HG03354 (cell line): ENCODE data around the gene IQSEC3.
A peak's percentile ranks its signal among the peaks of the same experiment; 100 is the strongest.
"Not testable (repeated sequence)": the region's sequence is repeated elsewhere in the genome, so short reads cannot be mapped to it uniquely, and the experiment has no call there.

ENCODE experiments used
- ATAC-seq: cut with Tn5 transposase; IDR thresholded peaks from one replicate; pipeline ENCODE4 v1.9.1; 2021; ENCODE audit warnings: mild to moderate bottlenecking; ENCODE audit not compliant: unreplicated experiment, poor library complexity, severe bottlenecking

The IQSEC3 gene

GRCh38 chr12:206746-207440 lies 140.3 kb downstream of the IQSEC3 start:
- no peak for ATAC-seq

- ATAC-seq, result no peak
These were observed 141.2 kb downstream of the IQSEC3 start for GRCh38 chr12:207804-208203.

DNA sequence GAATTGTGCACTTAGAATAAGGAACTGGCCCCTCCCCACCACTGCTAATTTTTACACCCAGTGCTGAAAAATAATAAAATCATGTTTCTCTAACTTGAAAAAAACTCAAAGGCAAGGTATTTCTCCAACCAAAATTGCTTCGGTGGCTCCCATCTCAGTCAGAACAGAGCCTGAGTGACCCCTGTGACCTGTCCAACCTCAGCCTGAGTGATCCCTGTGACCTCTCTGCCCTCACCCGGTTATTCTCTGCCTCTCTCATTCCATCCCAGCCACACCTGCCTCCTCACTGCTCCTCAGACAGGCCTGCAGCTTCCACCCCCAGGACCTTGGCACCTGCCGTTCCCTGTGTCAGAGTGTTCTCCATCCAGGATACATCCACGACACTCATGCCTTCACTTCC lies 142.2 kb downstream of the IQSEC3 start:
- ATAC-seq, result no peak

DNA sequence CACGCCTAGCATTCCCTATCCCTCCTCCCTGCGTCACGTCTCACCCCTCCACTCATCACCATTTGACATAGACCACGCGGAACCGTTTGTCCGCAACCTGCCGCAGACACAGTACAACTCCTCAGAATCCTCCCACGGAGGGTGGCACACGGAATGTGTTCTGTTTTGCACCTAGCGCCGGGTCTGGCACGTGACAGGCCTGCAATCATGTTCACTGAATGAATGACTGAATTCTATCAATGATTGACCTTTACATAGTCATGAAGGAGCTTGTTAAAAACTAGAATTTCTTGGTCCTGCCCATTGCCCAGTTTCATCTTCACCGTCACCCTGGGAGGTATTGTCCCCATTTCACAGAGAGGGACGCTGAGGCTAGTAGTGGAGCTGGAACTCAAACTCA lies 142.7 kb downstream of the IQSEC3 start:
- no peak for ATAC-seq

DNA sequence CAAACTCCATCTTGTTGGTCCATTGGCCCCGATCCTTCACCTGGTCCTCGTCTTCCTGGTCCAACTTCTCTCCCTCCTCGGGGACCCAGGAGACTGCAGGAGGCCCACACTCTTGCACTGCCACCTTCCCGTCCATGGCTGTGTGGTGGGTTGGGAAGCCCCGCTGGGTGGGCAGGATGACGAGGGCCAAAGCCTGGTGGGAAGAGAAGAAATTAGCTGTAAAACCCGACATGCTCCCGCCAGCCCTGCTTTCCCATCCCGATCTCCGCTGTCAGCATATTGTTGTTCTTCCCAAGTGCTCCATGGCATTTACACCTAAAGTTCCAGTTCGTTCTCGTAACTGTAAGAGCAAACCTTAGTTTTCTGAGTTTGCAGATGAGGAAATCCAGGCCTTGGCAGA lies 143.3 kb downstream of the IQSEC3 start:
- no peak for ATAC-seq

DNA sequence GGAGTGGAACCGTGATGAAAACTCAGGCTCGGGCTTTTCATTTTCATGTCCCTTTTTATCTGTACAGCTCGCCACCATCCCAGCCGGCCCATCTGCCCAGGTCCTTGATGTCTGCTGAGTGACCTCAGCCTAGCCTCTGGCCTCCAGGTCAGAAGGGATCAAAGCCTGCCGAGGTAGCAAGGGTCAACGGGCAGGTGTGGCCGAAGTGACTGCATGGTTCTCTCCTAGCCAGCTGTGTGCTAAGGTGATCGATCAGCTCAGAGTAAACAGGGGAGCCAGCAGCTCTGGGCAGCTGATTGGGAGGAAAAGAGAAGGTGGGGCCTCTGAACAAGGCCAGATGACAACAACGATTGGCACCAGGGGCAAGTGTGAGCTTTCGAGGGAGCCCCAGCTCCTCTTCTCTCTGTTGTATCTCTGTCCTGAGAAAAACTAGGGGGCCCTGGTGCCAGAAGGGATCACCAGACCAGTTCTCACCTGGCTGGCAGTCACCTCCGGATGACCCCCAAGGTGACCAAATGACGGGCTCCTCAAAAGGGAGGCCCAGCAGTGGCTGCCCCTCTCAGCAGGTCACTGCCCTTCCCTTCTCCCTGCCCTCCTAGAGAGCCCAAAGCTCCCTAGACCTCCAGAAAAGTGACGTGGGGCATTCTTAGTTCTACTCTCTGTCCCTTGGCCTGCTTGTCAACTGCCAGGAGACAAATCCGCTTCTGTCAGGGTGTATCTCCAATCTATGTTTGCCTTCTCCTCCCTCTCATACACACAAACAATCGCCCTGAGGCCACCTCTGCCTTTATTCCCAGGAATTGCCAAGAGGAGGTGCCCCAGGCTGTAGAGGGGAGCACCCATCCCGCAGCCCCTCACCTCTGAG lies 143.9 kb downstream of the IQSEC3 start:
- ATAC-seq, result no peak

GRCh38 chr12:211142-211465 lies 144.5 kb downstream of the IQSEC3 start:
- no peak for ATAC-seq

DNA sequence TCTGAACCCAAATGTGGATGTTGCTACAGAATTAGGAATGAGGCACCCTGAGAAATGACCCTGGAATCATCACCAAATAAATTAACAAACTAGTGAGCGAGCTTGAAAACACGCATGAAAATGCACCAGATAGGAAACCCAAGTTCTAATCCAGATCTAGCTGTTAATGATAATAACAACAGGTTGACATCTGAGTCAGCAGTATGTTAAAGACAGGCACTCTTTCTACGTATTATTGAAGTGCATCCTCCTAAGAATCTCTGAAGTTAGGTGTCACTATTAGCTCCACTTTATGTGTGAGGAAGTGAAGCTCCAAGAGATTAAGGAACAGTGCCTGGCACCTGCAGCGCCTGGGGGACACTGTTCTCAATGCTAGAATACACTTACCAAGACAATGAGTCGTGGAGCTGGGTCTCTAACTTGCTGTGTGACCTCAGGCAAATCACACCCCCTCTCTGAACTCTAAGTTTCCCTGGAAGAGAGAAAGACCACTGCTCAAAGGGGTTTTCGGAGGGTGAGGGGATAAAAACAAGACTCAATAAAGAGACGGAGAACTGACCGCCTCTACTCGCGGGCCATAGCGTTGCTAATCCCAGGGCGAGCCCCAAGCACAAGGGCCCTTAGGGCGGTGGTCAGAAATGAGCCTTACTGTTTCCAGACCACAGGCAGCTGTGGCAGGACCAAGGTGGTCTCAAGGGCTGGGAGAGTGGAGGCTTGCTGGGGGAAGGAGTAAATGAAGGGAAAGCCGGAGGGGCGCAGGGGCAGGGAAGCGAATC lies 145.3 kb downstream of the IQSEC3 start:
- ATAC-seq, result no peak

DNA sequence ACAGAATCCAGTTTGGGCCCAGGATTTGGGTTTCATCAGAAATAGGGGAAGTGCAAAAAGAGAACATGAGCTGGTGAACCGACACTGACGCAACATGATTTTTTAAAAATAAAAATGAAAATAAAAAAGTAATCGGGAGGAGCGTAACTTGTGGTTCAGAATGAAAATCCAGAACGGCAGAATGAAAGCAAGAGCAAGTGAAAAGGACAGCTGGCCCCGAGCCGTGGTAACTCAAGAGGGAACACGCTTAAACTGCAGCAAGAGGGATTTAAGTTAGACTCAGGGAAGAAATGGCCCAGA lies 145.8 kb downstream of the IQSEC3 start:
- no peak for ATAC-seq

DNA sequence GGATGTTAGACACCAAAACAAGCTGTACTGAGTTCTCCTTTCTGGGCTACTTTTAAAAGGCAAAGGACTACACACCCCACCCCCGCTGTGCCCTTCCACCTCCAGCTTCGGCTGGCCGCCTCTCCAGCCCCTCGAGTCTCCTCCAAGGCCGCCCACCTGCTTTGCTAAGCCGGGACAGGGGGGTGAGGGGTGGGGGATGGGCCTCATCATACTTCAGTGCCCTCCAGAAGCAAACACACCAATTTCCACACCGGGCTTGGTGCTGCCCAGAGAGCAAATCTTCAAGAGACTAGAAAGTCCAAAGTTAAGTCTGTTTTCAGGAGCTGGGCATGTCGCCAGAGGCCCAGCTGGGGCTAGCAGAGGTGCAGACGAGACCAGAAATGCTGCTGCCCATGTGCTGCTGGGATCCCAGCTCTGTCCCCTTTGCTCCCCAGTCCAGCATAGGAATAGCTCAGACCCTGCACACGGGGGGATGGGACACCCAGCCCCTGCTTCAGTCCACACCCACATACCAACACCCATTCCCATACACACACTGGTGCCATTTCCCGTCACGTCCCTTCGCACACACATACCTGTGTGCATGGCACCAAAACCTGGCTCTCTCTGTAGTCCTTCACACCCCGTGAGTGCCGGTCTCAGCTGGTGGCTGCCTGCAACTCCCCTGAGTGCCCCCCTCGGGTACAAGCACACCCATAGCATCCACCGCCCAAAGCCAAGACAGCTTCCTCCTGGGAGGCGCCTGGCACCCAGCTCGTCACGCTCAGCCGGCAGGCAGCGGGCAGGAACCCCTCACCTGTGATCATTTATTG lies 146.4 kb downstream of the IQSEC3 start:
- no peak for ATAC-seq

- ATAC-seq, result no peak
These were observed 147.0 kb downstream of the IQSEC3 start for GRCh38 chr12:213527-213932.

GRCh38 chr12:214003-214741 lies 147.6 kb downstream of the IQSEC3 start, which contains the start of gene SLC6A12:
Gene SLC6A12 (minus strand): TSS chr12:214157. CDS start chr12:209986, 4,171 bp downstream.
- no peak for ATAC-seq

- ATAC-seq, result no peak
These were observed 148.5 kb downstream of the IQSEC3 start for GRCh38 chr12:215116-215515.

GRCh38 chr12:217029-217428 lies 150.5 kb downstream of the IQSEC3 start:
- ATAC-seq, result not testable (repeated sequence)

- no peak for ATAC-seq
These were observed 151.7 kb downstream of the IQSEC3 start for GRCh38 chr12:218221-218620.

DNA sequence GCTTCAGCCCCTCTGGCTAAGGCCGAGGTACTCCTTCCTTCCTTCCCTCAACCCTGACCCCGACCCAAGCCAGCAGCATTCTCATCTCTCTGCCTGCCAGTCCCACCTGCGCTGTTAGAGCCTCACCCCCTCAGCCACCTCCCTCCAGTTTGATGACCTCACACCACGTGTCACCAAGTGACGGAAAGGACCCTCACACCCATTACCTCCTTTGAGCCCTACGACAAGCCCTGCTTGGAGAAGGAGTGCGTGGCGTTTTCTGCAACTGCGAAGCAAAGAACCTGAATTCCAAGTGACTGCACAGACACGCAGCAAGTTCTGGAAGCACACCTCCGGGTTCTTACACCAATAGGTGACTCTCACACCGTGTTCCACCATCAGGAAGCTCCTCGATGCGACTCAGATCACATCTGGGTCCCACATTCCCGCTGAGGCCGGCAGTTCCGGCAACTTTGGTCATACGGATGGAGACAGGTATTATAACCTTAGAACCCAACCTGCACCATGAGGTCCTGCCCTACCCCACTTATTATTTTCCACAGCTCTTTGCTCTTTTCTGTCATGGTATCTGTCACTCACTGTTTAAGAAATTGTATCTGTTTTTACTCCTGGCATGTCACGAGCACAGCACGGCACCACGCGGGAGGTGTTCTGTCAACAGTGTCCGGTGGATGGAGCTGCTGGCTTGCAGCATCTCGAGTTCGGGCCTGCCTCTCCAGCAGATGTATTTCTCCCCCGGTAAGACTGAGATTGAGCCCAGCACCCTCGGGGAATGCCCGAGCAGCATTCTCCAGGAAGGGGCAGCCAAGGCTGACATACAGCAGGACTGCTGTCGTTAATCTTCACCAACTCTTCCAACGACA lies 152.4 kb downstream of the IQSEC3 start:
- ATAC-seq, result no peak

GRCh38 chr12:219891-220352 lies 153.4 kb downstream of the IQSEC3 start:
- peak; percentile 85 for ATAC-seq

GRCh38 chr12:220491-220890 lies 153.9 kb downstream of the IQSEC3 start:
- no peak for ATAC-seq
